K562 (cell line): Measurements from ENCODE around the gene IGDCC3. TPM values are rescaled to one million over a fixed set of nuclear protein-coding genes. Genes with fewer than 3 reads are reported as not detected.

ENCODE experiments used
- ATAC-seq: fragments of 200-7000 bp; cut with Tn5 transposase; 3 replicates; pipeline ENCODE4 v1.9.1; 2020; ENCODE audit warnings: moderate library complexity
- BruUV-seq: library from RNA; stranded (reverse); fragments of 400-500 nt; replicated peaks from 2 replicates; lab custom pipeline; 2021; lab: Mats Ljungman, UMichigan
- CTCF ChIA-PET: fragments of 300-600 bp; formaldehyde crosslinking; extraction: SDS; loops from one replicate; lab custom pipeline; 2021; ENCODE audit warnings: low intra/inter-chr PET ratio; lab: Yijun Ruan, JAX
- POLR2A ChIA-PET: fragments of 300-600, 350-650 bp; sonication (Branson Sonifier 250); formaldehyde crosslinking; extraction: SDS; loops from one replicate; lab custom pipeline; 2021; ENCODE audit warnings: antibody characterized with exemption, inconsistent platforms; lab: Yijun Ruan, JAX
- DNase-seq, 4 experiments: peaks; one replicate each; pipeline versions ENCODE4 v3.0.0 to v3.0.0-alpha.2; 2011 to 2018; ENCODE audit warnings: low spot score in 3 of 4, mixed read lengths in 3 of 4; ENCODE audit errors: extremely low read depth in 1 of 4
- FAIRE-seq: peaks from 2 replicates; lab custom pipeline; 2011; peaks lifted over from hg19 to GRCh38; lab: Jason Lieb, UNC
- H2AFZ ChIP-seq: 2 replicates; pipeline ENCODE4 v1.6.0; 2011; ENCODE audit warnings: low read depth, low read length, control low read depth, inconsistent platforms
- H3K27ac ChIP-seq: fragments of 200-600 bp; 3 replicates; pipeline ENCODE4 v1.8.0; 2011; ENCODE audit warnings: low read depth, mild to moderate bottlenecking, control low read depth, inconsistent platforms, low read length, moderate library complexity, mixed read lengths; ENCODE audit errors: extremely low read depth
- H3K27me3 ChIP-seq, 2 experiments: fragments of 300-600 bp in 1 of 2; 2 replicates in 1 of 2; 3 replicates in 1 of 2; pipeline versions ENCODE4 v1.6.0 to v1.8.0; 2011; ENCODE audit warnings: inconsistent platforms in 2 of 2, low read length in 2 of 2, mild to moderate bottlenecking in 1 of 2, mixed read lengths in 1 of 2, moderate library complexity in 1 of 2; ENCODE audit not compliant: control insufficient read depth in 2 of 2, insufficient read depth in 2 of 2
- H3K36me3 ChIP-seq: fragments of 300-600 bp; 3 replicates; pipeline ENCODE4 v1.8.0; 2011; ENCODE audit warnings: mild to moderate bottlenecking, low read length, inconsistent platforms; ENCODE audit not compliant: control insufficient read depth, insufficient read depth
- H3K4me1 ChIP-seq, 2 experiments: fragments of 200-600 bp in 1 of 2; replicated peaks in 1 of 2; 2 replicates in 1 of 2; 3 replicates in 1 of 2; pipeline versions ENCODE4 v1.5.1 to v1.8.0; 2011; ENCODE audit warnings: inconsistent platforms in 2 of 2, low read length in 2 of 2, mild to moderate bottlenecking in 1 of 2, mixed read lengths in 1 of 2, moderate library complexity in 1 of 2; ENCODE audit not compliant: control insufficient read depth in 2 of 2, insufficient read depth in 2 of 2
- H3K4me2 ChIP-seq: 2 replicates; pipeline ENCODE4 v1.6.1; 2011; ENCODE audit warnings: low read length, control low read depth, inconsistent platforms, mixed read lengths; ENCODE audit not compliant: insufficient read depth
- H3K4me3 ChIP-seq: fragments of 200-600 bp; sonication (generic), shearing (Covaris generic); 2 replicates; pipeline ENCODE4 v1.5.1; 2016; ENCODE audit warnings: control low read depth, inconsistent platforms
- H3K79me2 ChIP-seq: fragments of 200-600 bp; 3 replicates; pipeline ENCODE4 v1.8.0; 2011; ENCODE audit warnings: low read length, inconsistent platforms; ENCODE audit not compliant: control insufficient read depth, insufficient read depth
- H3K9ac ChIP-seq, 2 experiments: 2 replicates each; pipeline versions ENCODE4 v1.6.0 to v1.6.1; 2011; ENCODE audit warnings: low read depth in 2 of 2, low read length in 2 of 2, control low read depth in 1 of 2, inconsistent platforms in 1 of 2, mild to moderate bottlenecking in 1 of 2, mixed read lengths in 1 of 2; ENCODE audit not compliant: insufficient read depth in 1 of 2
- H3K9me1 ChIP-seq: one replicate; pipeline ENCODE4 v1.6.0; 2011; ENCODE audit warnings: inconsistent platforms, mild to moderate bottlenecking, low read length, moderate library complexity; ENCODE audit not compliant: control insufficient read depth, insufficient read depth
- H3K9me3 ChIP-seq: replicated peaks from 2 replicates; pipeline ENCODE4 v1.5.1; 2011; ENCODE audit warnings: low read depth, low read length, inconsistent platforms; ENCODE audit not compliant: control insufficient read depth, insufficient read depth
- H4K20me1 ChIP-seq: replicated peaks from 2 replicates; pipeline ENCODE4 v1.6.1; 2011; ENCODE audit warnings: low read length, inconsistent platforms, mixed read lengths; ENCODE audit not compliant: control insufficient read depth, insufficient read depth
- SNIP1 ChIP-seq: fragments of 450-650 bp; IDR thresholded peaks from 2 replicates; pipeline ENCODE4 v1.7.1; 2017; ENCODE audit warnings: low read depth, mild to moderate bottlenecking
- WGBS: fragments of 100-300 bp; shearing (Covaris generic); methylation state at CpG from one replicate; pipeline ENCODE4 v1.1.6; 2016; ENCODE audit warnings: low coverage, mixed read lengths; ENCODE audit not compliant: insufficient coverage; ENCODE audit errors: missing lambda C conversion rate; 5-methylcytosine and 5-hydroxymethylcytosine counted together
- in situ Hi-C: fragments of 300-500 bp; cut with MboI; formaldehyde crosslinking; loops from 4 replicates; pipeline ENCODE4 v1.15.0; 2018; ENCODE audit warnings: inconsistent platforms, mixed read lengths
- intact Hi-C: fragments of 100-400 bp; cut with micrococcal nuclease; formaldehyde crosslinking; loops from 2 replicates; pipeline ENCODE4 v1.14.2; 2022
- polyA plus RNA-seq, 8 experiments: library from polyadenylated mRNA; depleted of rRNA in 4 of 8; stranded (reverse) in 5 of 8; unstranded in 3 of 8; fragments of >200 nt; fragmentation: Nextera tagmentation in 2 of 8; fragmentation: Illumina TruSeq in 1 of 8; extraction: Ambion mirVana in 2 of 8; extraction: Trizol in 1 of 8; gene quantifications; 2 replicates each; pipeline versions ENCODE4 v1.2.1 to v1.2.3, GENCODE V29; 2011 to 2014; ENCODE audit warnings: inconsistent platforms in 1 of 8, missing spikeins in 1 of 8
- total RNA-seq, 7 experiments: library from RNA; depleted of rRNA in 6 of 7; stranded (reverse); fragments of >200 nt in 6 of 7; fragmentation: Illumina TruSeq in 2 of 7; extraction: Trizol in 2 of 7; gene quantifications; 2 replicates each; pipeline versions ENCODE4 v1.2.1 to v1.2.3, GENCODE V29; 2011 to 2021; ENCODE audit warnings: low replicate concordance in 1 of 7
- TF ChIP-seq, protein P1 (sequence below): sonication (generic); formaldehyde crosslinking; IDR thresholded peaks from 2 replicates; pipeline ENCODE4 v1.8.0; 2023; ENCODE audit warnings: missing genetic modification reagents, mild to moderate bottlenecking, borderline replicate concordance

The IGDCC3 gene
- total and polyA plus RNA-seq, 9 of the 15 experiments (the other 6 are each of a cell fraction or from before 2014, with no cell fraction given) = not detected

DNA sequence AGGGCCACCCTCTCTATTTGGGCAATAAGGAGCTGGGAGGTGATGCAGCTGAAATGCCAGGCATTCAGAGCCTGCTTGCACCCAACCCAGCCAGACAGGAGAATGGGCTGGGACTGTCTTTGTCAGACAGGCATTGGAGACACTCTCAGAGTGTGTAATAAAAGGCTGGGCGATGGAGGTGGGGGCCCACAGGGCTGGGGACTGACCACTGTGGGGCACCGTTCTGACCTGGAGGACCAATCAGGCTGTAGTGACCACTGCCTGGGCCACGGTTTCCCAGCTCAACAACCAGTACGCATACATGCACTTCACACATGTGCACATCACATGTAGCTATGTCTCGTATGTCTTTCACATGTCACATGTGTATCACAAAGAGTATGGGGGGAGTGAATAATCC, 5.7 kb upstream of the IGDCC3 start:
- in situ Hi-C loops = loop anchor here (5.0 to 10.0 kb wide), 3 partner anchors 61 to 329 kb away; no protein-coding TSS in a partner anchor

More for the DNA sequence above, 5.7 kb upstream of the IGDCC3 start:
- Histone ChIP-seq H2AFZ (no peak overlapping the region), H3K79me2 (no peaks in the 10 kb centered on the region), H3K4me1 (peaks cover 6 to 15% of the 10 kb centered on the region in 2 experiments; a peak in 4 of 5 replicates), H3K36me3 (no peaks in the 10 kb centered on the region), H3K27ac (no peak overlapping the region), H3K9me1 (no peaks in the 10 kb centered on the region), H3K4me3 (no peak overlapping the region), H4K20me1 (peaks cover 8% of the 10 kb centered on the region; the same call in 1 of the 2 replicates), H3K4me2 (no peak overlapping the region), H3K9me3 (no peaks in the 10 kb centered on the region), H3K27me3 (peaks cover 46 to 66% of the 10 kb centered on the region in 2 experiments), H3K9ac (no peak overlapping the region)
- FAIRE-seq (no peak), ATAC-seq (no peak), DNase-seq (no peak)
- TF ChIP-seq, protein P1, sequence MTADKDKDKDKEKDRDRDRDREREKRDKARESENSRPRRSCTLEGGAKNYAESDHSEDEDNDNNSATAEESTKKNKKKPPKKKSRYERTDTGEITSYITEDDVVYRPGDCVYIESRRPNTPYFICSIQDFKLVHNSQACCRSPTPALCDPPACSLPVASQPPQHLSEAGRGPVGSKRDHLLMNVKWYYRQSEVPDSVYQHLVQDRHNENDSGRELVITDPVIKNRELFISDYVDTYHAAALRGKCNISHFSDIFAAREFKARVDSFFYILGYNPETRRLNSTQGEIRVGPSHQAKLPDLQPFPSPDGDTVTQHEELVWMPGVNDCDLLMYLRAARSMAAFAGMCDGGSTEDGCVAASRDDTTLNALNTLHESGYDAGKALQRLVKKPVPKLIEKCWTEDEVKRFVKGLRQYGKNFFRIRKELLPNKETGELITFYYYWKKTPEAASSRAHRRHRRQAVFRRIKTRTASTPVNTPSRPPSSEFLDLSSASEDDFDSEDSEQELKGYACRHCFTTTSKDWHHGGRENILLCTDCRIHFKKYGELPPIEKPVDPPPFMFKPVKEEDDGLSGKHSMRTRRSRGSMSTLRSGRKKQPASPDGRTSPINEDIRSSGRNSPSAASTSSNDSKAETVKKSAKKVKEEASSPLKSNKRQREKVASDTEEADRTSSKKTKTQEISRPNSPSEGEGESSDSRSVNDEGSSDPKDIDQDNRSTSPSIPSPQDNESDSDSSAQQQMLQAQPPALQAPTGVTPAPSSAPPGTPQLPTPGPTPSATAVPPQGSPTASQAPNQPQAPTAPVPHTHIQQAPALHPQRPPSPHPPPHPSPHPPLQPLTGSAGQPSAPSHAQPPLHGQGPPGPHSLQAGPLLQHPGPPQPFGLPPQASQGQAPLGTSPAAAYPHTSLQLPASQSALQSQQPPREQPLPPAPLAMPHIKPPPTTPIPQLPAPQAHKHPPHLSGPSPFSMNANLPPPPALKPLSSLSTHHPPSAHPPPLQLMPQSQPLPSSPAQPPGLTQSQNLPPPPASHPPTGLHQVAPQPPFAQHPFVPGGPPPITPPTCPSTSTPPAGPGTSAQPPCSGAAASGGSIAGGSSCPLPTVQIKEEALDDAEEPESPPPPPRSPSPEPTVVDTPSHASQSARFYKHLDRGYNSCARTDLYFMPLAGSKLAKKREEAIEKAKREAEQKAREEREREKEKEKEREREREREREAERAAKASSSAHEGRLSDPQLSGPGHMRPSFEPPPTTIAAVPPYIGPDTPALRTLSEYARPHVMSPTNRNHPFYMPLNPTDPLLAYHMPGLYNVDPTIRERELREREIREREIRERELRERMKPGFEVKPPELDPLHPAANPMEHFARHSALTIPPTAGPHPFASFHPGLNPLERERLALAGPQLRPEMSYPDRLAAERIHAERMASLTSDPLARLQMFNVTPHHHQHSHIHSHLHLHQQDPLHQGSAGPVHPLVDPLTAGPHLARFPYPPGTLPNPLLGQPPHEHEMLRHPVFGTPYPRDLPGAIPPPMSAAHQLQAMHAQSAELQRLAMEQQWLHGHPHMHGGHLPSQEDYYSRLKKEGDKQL = no peak
- no peak for TF ChIP-seq SNIP1
- BruUV-seq = no TSS peak
- ChIA-PET CTCF (interaction anchor here (0.8 kb wide), 1 partner anchor 65 kb away, joined by 3 read pairs; no protein-coding TSS in a partner anchor), POLR2A (interaction anchor here (0.6 to 3.5 kb wide), 4 partner anchors 12 to 539 kb away, joined by 3 to 21 read pairs (median 4); partner anchors contain the start of gene RNU5B-1)
- WGBS = 5% methylated on average over 5 of the region's 5 CpGs
- intact Hi-C loops = loop anchor here (10.0 kb wide), 1 partner anchor 349 kb away; no protein-coding TSS in a partner anchor
